Suppressor macrophage (primary cell): Measurements from ENCODE around the gene RTP5.

Experiments used
- DNase-seq, 4 experiments: peaks; one replicate each; pipeline ENCODE4 v3.0.0-alpha.2; 2020 to 2022

The RTP5 gene

DNA sequence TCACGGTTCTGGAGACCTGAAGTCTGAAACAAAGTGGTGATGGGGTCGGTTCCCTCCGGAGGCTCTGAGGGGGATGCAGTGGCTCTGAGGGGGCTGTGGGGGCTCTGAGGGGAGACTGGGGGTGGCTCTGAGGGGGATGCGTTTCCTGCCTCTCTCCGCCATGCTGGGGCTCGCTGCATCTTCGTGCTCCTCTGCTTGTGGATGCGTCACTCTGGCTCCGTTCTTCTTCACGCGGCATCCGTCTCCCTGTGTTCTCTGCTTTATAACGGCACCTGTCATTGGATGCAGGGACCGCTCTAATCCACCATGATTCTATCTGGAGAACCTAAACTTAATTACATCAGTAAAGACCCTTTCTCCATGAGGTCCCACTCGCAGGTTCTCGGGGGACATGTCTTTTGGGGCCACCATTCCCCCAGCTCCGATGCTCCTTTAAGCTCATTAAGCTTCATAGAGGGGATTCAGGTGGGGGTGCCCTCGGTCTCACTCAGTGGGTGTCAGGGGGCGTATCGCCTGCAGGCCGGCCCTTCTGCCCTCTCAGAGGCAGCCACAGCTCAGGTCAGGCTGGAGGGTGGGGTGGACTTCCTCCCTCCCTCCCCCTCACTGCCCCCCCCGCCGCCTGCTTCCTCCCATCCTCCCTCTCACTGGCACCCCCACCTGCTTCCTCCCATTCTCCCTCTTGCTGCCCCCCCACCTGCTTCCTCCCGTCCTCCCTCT, 18.4 kb downstream of the RTP5 start:
- no peak for DNase-seq

DNA sequence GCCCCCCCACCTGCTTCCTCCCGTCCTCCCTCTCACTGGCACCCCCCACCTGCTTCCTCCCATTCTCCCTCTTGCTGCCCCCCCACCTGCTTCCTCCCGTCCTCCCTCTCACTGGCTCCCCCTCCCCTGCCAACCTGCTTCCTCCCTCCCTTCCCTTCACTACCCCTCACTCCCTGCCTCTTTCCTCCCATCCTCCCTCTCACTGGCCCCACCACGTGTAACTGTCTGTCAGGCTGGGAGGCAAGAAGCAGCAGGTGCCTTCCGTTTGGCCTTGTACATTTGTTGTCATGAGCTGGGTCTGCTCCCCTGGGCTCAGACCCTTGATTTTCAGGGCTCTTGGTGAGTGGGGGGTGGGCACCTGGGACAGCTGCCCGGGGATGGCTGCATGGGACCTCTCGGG, 19.1 kb downstream of the RTP5 start:
- DNase-seq, result no peak

DNA sequence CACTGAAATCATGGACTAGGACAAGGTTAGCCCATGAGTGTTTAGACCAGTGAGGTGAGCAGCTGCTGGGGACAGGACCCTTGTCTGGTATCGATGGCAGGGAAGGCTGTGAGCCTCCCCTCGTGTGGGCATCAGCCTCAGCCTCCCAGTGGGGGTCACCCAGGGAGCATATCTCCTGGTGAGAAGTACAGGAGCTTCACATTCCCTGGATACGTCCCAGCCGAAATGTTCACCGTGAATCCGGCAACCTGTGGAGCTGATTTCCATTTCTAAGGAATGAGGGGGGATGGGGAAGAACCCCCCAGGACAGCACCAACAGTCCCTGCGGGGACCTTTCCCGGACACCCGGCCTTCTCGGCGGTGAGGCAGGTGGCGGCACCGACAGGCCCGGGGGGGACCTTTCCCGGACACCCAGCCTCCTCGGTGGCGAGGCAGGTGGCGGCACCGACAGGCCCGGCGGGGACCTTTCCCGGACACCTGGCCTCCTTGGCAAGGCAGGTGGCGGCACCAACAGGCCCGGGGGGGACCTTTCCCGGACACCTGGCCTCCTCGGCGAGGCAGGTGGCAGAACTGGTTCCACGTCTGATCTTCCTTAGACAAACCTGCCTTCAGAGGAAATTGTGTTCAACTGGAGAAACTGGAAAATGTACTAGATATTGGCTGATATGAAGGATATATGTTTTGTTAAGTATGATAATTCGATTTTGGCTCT, 21.2 kb downstream of the RTP5 start:
- no peak for DNase-seq

DNA sequence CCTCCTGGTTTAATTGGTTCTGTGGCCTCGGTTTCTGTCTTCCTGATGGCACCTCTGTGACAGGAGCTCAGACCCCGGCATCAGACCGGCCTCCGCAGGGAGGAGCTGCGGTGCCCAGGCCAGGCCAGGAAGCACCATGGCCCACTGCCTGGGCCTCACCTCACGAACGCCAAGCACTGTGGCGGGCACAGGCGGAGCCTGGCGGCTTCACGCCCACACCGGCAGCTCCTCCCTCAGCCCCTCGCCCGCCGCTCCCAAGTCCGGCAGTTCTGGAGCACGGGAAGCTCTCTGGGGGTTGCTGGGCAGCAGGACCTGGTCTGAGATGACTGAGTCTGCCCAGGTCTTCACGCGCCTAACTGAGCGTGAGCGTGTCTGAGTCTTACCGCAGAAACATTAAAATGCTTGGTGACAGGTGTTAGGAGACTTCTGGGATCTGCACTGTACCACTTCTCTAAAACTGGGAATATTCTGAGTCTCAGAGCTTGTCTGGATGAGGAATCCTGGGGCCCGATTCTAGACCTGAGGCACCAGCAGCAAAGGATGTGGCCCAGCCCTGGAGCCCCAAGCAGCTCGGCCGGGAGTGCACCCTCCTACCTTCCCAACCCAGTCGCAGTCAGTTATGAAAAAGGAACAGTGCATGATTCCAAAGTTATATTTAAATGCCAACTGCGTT, 21.9 kb downstream of the RTP5 start:
- DNase-seq, result no peak

DNA sequence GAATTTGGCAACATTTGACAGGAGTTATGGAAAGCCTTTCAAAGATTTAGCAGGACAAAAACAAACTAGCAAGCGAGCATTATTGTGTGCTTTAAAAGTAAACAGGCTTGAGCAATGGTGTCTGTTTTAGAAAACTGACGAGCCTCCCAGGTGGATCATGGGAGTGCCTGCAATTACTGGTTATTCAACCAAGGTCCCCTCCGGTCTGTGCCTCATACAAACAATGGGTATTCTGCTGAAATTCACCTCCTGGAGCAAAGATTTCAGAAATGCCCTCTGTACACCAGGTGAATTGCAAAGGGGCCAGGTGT, 22.4 kb downstream of the RTP5 start:
- DNase-seq, result no peak

DNA sequence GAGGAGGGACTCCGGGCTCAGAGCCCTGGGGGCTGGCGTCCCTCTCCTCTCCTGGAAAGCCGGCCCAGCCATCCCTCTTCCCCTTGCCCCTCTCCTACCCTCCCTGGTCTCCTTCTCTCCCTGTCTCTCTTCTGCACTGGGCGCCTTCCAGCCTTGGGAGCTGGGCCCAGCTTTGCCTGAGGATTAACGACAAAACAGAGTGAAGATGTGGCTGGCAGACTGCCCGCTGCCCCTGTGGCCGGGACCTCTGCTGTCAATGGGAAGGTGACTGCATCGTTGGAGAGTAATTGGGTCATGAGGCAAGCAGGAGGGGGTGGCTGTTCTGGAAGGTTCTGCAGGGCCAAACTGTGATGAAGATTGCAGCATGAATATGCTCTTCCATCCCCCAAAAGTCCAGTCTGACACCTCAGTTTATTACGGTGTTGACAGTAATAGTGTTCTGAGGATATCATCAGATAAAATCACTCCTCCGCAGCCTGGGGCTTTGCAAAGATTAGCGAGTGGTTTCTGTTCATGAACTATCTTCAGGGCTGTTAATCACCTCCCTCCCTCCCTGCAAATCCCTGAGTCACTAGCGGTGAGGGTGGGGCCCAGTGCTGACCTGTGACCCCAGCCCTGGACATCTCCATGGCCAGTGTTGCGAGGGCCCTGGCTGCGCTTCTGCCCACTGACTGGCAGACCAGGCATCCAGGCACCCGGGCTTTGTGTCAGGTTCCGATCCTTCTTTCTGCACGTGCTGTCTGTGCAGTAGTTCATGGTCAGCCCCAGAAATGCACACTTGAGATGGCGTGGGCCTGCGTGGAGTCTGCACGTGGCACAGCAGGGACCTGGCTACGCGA, 23.0 kb downstream of the RTP5 start:
- DNase-seq, result no peak

DNA sequence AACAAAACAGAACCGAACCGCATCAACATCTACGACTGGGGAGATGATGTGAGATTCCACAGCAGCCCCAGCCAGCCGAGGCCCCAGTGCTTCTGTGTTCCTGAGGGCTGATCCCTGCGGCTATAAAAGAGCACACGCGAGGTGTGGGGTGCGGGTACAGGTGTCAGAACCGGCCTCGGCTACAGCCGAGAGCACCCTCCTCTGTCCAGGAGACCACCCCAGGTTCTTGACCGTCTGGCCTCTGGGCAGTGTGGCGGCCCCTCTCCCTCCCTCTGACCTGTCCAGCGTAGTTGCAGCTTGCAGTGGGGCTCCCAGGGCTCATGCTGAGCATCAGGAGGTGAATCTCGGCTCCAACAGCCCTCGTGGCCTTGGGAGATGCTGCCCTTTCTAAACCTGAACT, 23.7 kb downstream of the RTP5 start:
- no peak for DNase-seq

DNA sequence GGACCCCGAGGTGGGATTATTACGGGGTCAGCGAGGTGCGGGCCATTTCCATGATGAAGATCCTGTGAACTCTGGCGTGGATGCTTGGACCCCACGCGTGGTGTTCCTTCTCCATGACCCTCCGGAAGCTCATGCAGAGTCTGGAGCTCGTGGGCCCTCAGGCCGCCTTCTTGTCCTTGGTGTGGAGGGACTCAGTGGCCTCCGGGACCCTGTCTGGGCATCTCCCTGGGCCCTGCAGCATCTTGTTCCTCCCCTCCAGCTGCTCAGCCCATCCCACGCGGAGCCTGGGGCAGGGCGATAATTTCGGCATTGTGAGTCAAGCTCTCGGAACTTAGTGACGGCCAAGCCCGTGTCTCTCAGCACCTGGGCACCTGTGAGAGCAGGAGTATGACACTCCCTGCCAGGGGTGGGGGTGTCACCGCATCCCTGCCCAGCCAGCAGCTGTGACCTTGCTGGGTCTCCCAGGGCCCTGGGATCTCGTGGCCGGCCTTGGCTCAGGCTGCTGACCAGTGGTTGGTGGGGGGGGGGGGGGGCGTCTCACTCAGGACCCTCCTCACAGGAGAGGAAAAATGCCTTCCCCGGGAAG, 24.6 kb downstream of the RTP5 start:
- DNase-seq, result no peak

DNA sequence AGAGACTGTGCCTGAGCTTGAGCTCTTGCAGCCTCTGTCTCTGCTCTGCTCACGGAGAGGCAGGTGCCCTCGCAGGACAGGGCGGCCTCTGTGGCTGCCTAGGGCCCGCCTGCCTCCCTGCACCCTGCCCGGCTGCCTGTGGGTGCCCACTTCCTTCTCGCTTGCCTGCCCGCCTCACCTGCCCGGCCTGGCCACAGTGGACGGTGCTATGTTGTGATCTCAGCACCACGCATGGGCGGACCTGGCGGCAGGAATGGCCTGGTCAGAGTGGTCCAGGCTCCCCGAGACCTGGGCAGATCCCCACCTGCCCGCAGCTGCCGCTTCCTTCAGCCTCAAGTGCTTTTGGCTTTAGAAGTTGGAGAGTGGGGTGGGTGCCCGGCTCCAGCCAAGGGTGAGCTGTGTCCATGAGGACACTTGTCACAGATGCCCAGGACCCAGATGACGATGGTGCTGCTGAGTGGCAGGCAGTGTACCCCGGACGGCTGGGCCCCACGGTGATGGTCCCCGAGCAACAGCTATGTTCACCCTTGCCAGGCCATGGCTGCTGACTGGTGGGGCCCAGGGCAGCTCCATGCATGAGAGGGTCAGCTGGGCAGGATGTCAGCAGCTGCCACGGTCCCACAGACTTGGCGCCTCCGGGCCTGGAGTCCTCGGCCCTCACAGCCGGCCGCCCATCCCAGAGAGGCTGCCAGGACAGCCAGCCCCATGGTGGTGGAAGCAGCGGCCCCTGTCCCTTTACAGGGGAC, 25.3 kb downstream of the RTP5 start:
- DNase-seq, result no peak

DNA sequence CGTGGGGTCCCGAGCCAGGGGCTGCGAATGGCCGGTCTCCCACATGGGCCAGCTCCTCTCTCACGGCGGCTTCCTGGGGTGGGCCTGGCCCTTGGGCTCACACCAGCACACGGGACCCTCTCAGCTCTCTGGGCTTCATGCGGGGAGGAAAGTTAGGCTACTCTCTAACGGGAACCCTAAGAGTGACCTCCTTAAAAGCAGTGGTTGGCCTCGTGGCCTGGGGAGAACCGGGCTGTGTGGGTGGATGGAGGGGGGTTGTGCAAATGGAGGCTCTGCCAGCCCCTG, 25.8 kb downstream of the RTP5 start:
- no peak for DNase-seq

DNA sequence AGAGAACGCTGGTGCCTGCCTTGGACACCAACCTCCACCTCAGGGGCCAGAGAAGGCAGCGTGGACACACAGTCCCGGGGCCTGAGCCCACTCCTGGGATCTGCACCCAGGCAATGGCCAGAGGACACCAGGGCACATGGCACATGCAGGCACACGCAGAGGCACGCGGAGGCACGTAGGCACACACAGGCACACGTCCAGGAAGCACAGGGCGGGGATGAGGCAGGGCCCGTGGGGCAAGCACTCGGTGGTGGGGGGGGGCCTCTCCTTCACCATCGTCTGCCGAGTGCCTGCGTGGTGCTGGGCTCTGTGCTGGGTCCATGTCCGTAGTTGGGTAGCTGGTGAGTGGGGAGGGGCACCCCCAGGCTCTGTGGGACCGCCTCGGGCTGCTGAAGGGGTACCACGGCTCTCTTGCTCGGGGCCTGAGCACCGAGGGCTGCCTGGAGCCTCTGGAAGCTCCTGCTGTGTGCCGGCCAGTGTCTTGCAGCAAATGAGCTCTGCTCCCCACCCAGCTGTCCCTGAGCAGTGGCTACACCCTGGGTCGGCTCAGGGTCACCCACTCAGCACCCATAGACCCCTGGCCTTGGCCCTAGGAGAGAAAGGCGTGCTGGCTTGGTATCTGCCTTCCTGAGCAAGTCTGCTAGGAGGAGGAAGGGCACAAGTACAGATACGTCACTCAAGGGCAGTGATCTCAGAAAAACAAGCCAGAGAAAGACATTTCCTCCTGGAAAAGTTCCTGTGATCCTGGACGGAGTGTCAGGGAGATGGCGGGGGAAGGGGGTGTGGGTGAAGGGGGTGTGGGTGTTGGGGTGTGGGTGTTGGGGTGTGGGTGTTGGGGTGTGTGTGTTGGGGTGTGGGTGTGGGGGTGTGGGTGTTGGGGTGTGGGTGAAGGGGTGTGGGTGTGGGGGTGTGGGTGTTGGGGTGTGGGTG, 26.4 kb downstream of the RTP5 start:
- DNase-seq, result peak in 2 of 4 experiments; percentile 8 to 30

DNA sequence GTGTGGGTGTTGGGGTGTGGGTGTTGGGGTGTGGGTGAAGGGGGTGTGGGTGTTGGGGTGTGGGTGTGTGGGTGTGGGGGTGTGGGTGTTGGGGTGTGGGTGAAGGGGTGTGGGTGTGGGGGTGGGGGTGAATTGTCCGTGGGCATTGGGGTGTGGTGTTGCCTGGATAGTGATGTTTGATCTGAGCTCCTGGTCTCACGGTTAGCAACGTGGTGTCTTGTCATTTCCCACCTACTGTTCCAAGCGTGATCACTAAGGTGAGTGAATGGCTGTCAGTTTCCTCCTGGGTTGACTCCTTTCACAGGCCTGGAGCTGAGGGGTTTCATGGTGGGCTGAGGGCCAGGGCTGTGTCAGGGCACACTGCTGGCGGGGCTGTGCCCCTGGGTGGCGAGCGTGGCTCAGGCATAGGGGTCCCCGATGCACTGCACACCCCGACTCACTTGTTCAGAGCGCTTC, 27.2 kb downstream of the RTP5 start:
- DNase-seq, result no peak

DNA sequence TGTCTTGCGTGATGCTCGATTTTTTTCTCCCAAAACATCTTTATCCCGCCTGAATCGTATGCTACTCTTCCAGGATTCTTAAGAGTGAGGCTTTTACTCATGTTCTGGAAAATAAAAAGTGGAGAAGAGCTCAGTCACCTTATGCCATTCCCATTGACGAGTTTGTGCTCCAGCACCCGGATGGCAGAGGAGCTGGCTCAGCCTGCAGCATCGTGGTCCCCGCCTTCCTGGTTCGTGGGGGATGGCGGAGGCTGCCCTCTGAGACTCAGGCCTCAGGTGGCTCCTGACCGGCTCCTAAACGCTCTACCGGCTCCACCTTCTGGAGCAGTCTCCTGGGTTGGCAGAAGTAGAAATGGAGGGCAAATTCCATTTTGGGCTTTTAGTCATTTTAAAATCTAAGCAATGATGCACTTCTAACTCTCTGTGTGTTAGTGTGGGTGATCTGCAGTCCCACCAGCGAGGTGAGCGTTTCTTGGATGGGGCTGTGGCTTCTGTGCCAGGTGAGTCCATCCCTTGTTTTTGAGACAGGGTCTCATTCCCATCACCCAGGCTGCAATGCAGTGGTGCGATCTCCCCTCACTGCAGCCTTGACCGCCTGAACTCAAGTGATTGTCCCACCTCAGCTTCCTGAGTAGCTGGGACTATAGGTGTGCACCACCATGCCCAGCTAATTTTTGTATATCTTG, 27.8 kb downstream of the RTP5 start:
- no peak for DNase-seq

DNA sequence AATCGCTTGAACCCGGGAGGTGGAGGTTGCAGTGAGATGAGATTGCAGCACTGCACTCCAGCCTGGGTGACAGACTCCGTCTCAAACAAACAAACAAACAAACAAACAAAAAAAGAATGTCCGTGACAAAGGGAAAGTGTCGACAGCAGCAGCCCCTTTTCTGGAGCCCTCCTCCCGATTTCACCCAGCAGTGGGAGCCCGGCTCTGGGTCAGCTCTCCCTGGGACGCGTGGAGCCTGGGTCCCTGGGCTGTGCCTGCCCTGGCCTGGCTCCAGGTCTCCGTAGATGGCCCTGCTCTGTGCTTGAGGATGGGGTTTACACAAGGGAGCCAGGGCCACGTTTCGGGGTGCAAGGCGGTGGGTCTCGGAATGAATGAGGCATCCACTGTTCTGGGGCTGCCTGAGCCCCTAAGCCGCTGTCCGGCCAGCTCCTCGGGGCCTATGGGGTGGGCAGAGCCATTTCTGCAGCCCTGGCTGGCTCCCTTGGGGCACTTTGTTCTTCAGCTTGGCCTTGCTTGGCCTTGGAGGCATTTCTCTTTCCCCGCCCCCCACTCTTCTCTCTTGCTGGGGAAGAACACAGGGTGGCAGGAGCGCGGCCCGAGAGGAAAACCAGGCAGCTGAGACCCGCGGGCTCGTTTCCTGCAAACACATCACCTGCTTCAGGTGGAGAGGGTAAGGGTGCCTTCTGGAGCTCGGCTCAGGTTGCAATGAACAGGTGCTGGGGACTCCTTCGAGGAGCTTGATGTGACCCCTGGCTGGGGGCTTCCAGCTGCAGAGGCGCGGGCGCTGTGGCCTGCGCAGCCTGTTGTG, 29.1 kb downstream of the RTP5 start:
- DNase-seq, result no peak

DNA sequence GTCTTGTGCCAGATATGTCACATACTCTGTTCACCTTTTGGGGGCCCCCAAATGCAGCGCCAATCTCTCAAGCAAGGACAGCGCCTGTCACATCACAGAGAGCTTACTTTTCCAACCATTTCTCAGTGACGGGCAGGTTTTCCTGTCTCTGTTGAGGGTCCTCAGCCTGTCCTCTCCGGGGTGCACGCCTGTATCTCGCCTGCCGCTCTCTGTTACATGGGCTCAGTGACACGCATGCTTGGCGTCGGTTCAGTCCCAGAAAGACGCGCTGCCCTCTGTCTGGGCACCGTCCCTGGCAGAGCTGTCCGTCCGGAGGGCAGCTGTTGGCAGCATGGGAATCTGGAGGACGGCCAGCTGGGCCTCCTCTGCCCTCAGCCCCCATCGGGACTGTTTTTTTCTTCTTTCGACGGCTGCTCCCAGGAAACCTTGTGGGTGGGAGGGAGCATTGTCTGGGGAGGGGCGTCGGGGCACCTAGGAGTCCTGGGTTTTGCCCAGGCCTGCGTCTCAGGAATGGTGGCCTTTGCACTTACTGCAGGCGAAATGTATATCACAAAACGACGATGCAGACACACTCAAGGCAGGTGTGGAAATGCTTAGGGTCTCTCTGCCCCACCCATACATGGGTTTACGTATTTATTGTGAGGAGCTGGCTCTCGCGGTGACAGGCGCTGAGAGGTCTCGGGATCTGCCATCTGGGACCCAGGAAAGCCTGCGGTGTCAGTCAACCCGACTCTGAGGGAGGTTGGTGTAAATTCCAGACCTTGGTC, 30.9 kb downstream of the RTP5 start:
- no peak for DNase-seq

DNA sequence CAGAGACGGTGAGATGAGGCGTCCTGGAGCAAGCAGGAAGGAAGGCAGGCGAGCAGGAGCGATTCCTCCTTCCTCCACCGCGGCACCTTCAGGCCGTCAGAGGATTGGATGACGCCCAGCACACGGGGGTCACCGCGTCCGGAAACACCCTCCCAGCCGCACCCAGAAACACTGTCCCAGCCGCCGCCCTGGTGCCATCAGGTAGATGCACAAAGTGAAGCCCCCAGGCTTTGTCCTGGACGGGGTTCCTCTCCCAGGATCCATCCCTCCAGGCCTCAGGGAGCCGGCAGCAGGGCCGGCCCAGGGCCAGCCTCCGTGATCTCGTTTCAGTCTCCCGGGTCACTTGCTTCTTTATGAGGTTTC, 31.5 kb downstream of the RTP5 start:
- DNase-seq, result no peak

DNA sequence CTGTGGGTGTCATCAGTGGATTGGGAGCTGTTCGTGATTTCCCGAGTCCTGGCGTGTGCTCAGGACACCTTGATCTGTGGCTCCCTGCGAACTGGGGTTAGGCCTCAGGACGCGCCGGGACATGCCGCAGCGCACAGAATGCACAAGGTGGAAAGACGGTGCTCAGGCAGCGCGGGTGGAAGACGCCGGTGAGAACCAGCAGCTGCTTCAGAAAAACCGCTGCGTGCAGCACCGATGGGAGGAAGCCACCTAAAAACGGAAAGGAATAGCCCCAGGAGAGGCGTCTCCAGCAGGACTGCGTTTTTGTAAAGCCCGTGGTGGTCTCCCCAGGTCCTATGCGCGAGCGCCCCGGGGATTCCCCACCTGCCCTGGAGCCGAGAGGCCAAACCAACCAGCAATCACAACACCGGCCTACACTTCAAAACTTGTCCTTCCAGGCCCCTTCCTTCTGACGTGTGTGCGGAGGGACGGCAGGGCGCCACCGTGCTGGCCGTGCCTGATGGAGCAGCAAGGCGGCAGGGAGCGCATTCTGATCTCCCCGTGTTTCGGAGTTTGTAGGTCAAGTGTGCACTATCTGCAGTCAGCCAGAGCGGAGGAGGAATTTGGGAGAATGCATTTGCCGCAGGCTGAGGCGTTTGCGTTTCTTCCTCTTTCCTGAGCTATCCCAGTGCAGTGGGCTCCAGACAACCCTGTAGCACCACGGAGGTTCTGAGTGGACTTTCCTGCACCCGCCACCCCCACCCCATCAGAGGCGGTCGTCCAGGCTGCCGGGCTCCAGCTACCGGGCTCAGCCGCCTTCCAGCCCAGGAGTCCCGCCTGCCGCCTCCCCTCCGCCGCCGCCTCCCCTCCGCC, 32.2 kb downstream of the RTP5 start:
- peak in 2 of 4 experiments; percentile 9 to 10 for DNase-seq
